DMS53 treated with DMSO at 0.1 percent for 48 hours (cell line): ENCODE results near the gene ACADS.
A peak's percentile ranks its signal among the peaks of the same experiment; 100 is the strongest.

Experiments
- DNase-seq: peaks from one replicate; lab custom pipeline; 2025; ENCODE audit not compliant: unreplicated experiment; lab: John Stamatoyannopoulos, UW

Gene ACADS

GRCh38 chr12:120699553-120699952 lies 26.1 kb upstream of the ACADS start:
- no peak for DNase-seq

- DNase-seq, result no peak
Observed at GRCh38 chr12:120700886-120701285, 24.7 kb upstream of the ACADS start.

GRCh38 chr12:120702637-120703036 lies 23.0 kb upstream of the ACADS start:
- no peak for DNase-seq

- DNase-seq, result no peak
Observed at GRCh38 chr12:120703311-120703942, 22.2 kb upstream of the ACADS start.

GRCh38 chr12:120705618-120706017 lies 20.0 kb upstream of the ACADS start:
- DNase-seq, result no peak

GRCh38 chr12:120706029-120706428 lies 19.6 kb upstream of the ACADS start:
- DNase-seq, result no peak

GRCh38 chr12:120708651-120709050 lies 17.0 kb upstream of the ACADS start:
- DNase-seq, result no peak

- peak; percentile 25 for DNase-seq
Observed at GRCh38 chr12:120710031-120710804, 15.4 kb upstream of the ACADS start, which contains the start of gene UNC119B. Gene UNC119B (plus strand): TSS chr12:120710458. CDS start chr12:120710475, 17 bp downstream.

GRCh38 chr12:120710805-120711296 lies 14.8 kb upstream of the ACADS start:
- no peak for DNase-seq

GRCh38 chr12:120711411-120711810 lies 14.2 kb upstream of the ACADS start:
- no peak for DNase-seq

- DNase-seq, result no peak
Observed at GRCh38 chr12:120712610-120713009, 13.0 kb upstream of the ACADS start.

- DNase-seq, result peak; percentile 73
Observed at GRCh38 chr12:120713861-120714482, 11.7 kb upstream of the ACADS start.

- no peak for DNase-seq
Observed at GRCh38 chr12:120718055-120718454, 7.6 kb upstream of the ACADS start.

GRCh38 chr12:120719072-120719471 lies 6.6 kb upstream of the ACADS start:
- no peak for DNase-seq

- DNase-seq, result no peak
Observed at GRCh38 chr12:120719496-120720233, 6.0 kb upstream of the ACADS start.

- DNase-seq, result no peak
Observed at GRCh38 chr12:120720234-120720986, 5.2 kb upstream of the ACADS start.

- no peak for DNase-seq
Observed at GRCh38 chr12:120720987-120721801, 4.4 kb upstream of the ACADS start.

GRCh38 chr12:120721866-120722265 lies 3.8 kb upstream of the ACADS start:
- DNase-seq, result no peak

GRCh38 chr12:120722784-120723183 lies 2.8 kb upstream of the ACADS start:
- no peak for DNase-seq

GRCh38 chr12:120724720-120725119 lies 906 bp upstream of the ACADS start:
- no peak for DNase-seq
